A549 treated with Mapracorat at 1 μM for 4 hours (cell line): ENCODE results near the gene AMBN. TPM values are rescaled to one million over a fixed set of nuclear protein-coding genes. Genes with fewer than 3 reads are reported as not detected.

Experiments used
- total RNA-seq: library from RNA; stranded (reverse); fragments of 200-300 nt; extraction: Qiagen RNA extraction; gene quantifications from 5 replicates; pipeline ENCODE4 v1.2.3, GENCODE V29; 2022

The AMBN gene, protein sequence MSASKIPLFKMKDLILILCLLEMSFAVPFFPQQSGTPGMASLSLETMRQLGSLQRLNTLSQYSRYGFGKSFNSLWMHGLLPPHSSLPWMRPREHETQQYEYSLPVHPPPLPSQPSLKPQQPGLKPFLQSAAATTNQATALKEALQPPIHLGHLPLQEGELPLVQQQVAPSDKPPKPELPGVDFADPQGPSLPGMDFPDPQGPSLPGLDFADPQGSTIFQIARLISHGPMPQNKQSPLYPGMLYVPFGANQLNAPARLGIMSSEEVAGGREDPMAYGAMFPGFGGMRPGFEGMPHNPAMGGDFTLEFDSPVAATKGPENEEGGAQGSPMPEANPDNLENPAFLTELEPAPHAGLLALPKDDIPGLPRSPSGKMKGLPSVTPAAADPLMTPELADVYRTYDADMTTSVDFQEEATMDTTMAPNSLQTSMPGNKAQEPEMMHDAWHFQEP
- not detected in 5 replicates for total RNA-seq

DNA sequence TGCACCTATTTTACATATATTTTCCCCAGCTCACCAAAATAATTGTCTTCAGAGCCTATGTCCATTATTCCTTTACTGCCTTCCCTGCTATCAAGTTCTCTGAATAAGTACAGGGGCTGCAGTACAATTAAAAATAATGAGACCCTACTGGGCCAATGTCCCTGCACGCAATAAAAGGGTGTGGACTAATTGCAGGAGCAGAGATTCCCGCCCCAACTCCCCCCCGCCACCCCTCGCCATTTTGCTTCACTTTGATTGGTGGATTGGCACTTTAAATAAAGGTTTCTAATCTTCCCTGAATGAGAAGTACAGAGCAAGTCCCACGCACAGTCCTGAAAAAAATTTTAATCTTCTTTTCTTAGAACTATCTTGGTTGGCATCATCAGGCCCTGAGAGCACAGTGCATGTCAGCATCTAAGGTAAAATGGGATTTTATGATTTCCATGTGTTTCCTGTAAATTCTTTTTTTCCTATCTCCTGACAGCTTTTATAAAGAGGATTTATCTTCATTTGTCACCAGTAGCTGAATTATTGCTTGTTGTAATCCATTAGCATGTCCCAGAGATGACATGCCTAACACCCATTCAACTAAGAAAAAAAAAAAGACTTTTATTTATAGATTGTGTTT is at the start of gene AMBN:
Gene AMBN (plus strand): TSS at position 302 of the 628 bp plus-strand sequence. CDS start 103 bp downstream, at position 405.

DNA sequence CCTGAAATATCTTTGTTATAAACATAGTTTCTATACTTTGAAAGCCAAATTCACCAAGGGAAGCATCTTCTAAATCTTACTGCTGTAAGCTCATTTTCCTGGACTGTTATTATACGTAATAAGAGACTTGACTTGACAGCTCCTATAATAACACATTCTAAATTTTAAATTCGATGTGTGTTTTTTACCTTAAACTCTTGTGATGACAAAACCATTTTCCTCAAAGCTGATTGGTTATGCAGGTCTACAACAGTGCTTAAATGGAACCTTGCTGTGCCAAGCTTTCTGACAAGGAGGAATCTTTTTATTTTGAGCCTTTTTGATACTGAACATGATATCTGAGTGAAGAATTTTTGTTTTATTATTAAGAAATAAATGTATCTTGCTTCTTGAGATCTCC is 36.4 kb downstream of the AMBN start, which contains the start of gene ENAM:
Gene ENAM (plus strand): TSS at position 301 of the 400 bp plus-strand sequence. CDS start 757 bp downstream, outside the sequence.

Other genes starting within 250 kb of the AMBN start
- not detected in 5 replicates for gene SMR3A, start 231.5 kb upstream of the AMBN start, total RNA-seq
- gene SMR3B, start 209.1 kb upstream of the AMBN start, total RNA-seq, result not detected in 5 replicates
- gene OPRPN, start 194.3 kb upstream of the AMBN start, total RNA-seq, result not detected in 5 replicates
- not detected in 5 replicates for gene MUC7, start 120.1 kb upstream of the AMBN start, total RNA-seq
- not detected in 5 replicates for gene AMTN, start 73.7 kb upstream of the AMBN start, total RNA-seq
- gene ENAM, start 36.5 kb downstream of the AMBN start, total RNA-seq, result 0.02 TPM in 1 of 5 replicates, not detected in the others
- gene JCHAIN, start 74.3 kb downstream of the AMBN start, total RNA-seq, result 0.17 to 0.21 TPM (median 0.20 TPM) in 3 of 5 replicates, not detected in the others
- 33.8 to 45.5 TPM (median 34.6 TPM) in 5 replicates for gene UTP3, start 96.3 kb downstream of the AMBN start, total RNA-seq
- gene RUFY3, start 129.7 kb downstream of the AMBN start, total RNA-seq, result 6.9 to 11.2 TPM (median 7.9 TPM) in 5 replicates
- gene GRSF1, start 247.6 kb downstream of the AMBN start, total RNA-seq, result 70.4 to 83.3 TPM (median 74.7 TPM) in 5 replicates